Measurements from ENCODE around the gene ETV6.

Gene ETV6

GRCh38 chr12:11865824-11866223 lies 216.3 kb downstream of the ETV6 start:
- FAIRE-seq = no peak

GRCh38 chr12:11868027-11868426 lies 218.6 kb downstream of the ETV6 start:
- no peak for FAIRE-seq

GRCh38 chr12:11869406-11869805 lies 219.9 kb downstream of the ETV6 start:
- no peak for FAIRE-seq

GRCh38 chr12:11870041-11870451 lies 220.6 kb downstream of the ETV6 start:
- FAIRE-seq = no peak

GRCh38 chr12:11872055-11872454 lies 222.6 kb downstream of the ETV6 start:
- FAIRE-seq = no peak

- no peak for FAIRE-seq
Measured at GRCh38 chr12:11875414-11875935, 226.0 kb downstream of the ETV6 start.

- no peak for FAIRE-seq
Measured at GRCh38 chr12:11876307-11876706, 226.8 kb downstream of the ETV6 start.

- no peak for FAIRE-seq
Measured at GRCh38 chr12:11877102-11877826, 227.8 kb downstream of the ETV6 start.

- no peak for FAIRE-seq
Measured at GRCh38 chr12:11877869-11878780, 228.7 kb downstream of the ETV6 start.

- FAIRE-seq = no peak
Measured at GRCh38 chr12:11879306-11879705, 229.8 kb downstream of the ETV6 start.

GRCh38 chr12:11880381-11880780 lies 230.9 kb downstream of the ETV6 start:
- no peak for FAIRE-seq

GRCh38 chr12:11881835-11882234 lies 232.4 kb downstream of the ETV6 start:
- FAIRE-seq = no peak

GRCh38 chr12:11882301-11883019 lies 233.0 kb downstream of the ETV6 start:
- FAIRE-seq = no peak

- no peak for FAIRE-seq
Measured at GRCh38 chr12:11884116-11884515, 234.6 kb downstream of the ETV6 start.

GRCh38 chr12:11884706-11885105 lies 235.2 kb downstream of the ETV6 start:
- no peak for FAIRE-seq

GRCh38 chr12:11885261-11886038 lies 236.0 kb downstream of the ETV6 start:
- FAIRE-seq = no peak

- no peak for FAIRE-seq
Measured at GRCh38 chr12:11886339-11886738, 236.9 kb downstream of the ETV6 start.

- FAIRE-seq = no peak
Measured at GRCh38 chr12:11888029-11888428, 238.6 kb downstream of the ETV6 start.

GRCh38 chr12:11891346-11891745 lies 241.9 kb downstream of the ETV6 start:
- FAIRE-seq = no peak

- no peak for FAIRE-seq
Measured at GRCh38 chr12:11891754-11892386, 242.4 kb downstream of the ETV6 start.

- no peak for FAIRE-seq
Measured at GRCh38 chr12:11893998-11894397, 244.5 kb downstream of the ETV6 start.

- FAIRE-seq = no peak
Measured at GRCh38 chr12:11894890-11895289, 245.4 kb downstream of the ETV6 start.

All from colon (tissue), 2 donors.